ENCODE measurements around the gene CLEC4C.

CLEC4C gene

GRCh38 chr12:7723926-7724325 is 23.2 kb downstream of the CLEC4C start:
- DNase-seq (ENCODE audit: low read depth, low spot score): no peak

GRCh38 chr12:7719946-7720730 is 27.0 kb downstream of the CLEC4C start:
- DNase-seq (ENCODE audit: low read depth, low spot score): no peak

GRCh38 chr12:7716381-7716780 is 30.8 kb downstream of the CLEC4C start:
- no peak for DNase-seq (ENCODE audit: low read depth, low spot score)

GRCh38 chr12:7712841-7713442 is 34.2 kb downstream of the CLEC4C start:
- DNase-seq (ENCODE audit: low read depth, low spot score): no peak

GRCh38 chr12:7711133-7711532 is 36.0 kb downstream of the CLEC4C start, which contains the start of gene DPPA3:
Gene DPPA3, plus strand, starts transcription at chr12:7711433. Its CDS starts 138 bp downstream, at chr12:7711571.
- no peak for DNase-seq (ENCODE audit: low read depth, low spot score)

GRCh38 chr12:7709969-7710675 is 37.1 kb downstream of the CLEC4C start:
- no peak for DNase-seq (ENCODE audit: low read depth, low spot score)

GRCh38 chr12:7705846-7706245 is 41.3 kb downstream of the CLEC4C start:
- DNase-seq (ENCODE audit: low read depth, low spot score): no peak

- DNase-seq (ENCODE audit: low read depth, low spot score): no peak
These were observed 51.5 kb downstream of the CLEC4C start, which contains the start of gene GDF3 for GRCh38 chr12:7695566-7696197. Gene GDF3, minus strand, starts transcription at chr12:7695775. Its CDS starts 47 bp downstream, at chr12:7695728.

DNA sequence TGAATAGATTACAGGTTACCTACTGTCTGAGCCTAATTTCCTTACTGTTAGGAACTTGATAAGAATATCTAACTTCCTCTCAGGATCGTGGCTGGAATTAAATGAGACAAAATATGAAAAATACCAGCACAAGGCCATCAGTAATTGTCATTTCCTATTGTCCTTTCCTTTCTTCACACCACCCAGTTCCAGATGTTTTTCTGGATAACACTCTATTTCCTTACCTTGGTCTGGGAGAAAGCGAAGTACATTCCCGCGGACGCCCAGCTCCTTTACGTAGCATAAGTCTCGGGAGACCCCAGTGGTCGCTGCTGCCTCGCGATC is 52.0 kb downstream of the CLEC4C start:
- no peak for DNase-seq (ENCODE audit: low read depth, low spot score)

DNA sequence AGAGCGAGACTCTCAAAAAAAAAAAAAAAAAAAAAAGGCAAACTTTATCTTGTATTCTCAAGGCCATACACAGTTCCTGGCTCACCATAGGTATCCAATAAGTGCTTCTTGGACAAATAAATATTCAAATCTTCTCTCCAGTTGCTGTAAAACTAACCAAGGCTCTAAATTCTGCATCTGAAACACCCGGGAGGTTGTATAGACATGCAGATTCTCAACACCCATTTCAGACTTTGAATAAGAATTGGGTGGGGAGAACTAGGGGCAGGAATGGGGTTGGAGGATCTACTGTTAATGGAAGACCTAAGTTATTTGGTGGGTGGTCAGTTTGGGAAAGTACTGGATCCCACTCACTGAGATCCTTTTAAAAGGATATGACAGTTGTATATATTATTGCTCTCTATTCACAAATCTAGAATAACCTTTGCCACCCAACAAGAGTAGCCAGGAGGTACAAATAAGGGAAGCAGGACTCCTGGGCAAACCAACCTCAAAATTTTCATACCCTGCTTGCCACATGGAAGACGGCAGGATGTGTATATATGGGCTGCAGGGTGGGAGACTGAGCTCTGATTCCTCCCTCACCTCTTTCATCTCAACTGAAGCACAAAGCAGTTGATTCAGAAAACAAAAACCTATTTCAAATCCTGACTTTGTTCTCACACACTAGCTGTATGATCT is 52.5 kb downstream of the CLEC4C start:
- DNase-seq (ENCODE audit: low read depth, low spot score): no peak

DNA sequence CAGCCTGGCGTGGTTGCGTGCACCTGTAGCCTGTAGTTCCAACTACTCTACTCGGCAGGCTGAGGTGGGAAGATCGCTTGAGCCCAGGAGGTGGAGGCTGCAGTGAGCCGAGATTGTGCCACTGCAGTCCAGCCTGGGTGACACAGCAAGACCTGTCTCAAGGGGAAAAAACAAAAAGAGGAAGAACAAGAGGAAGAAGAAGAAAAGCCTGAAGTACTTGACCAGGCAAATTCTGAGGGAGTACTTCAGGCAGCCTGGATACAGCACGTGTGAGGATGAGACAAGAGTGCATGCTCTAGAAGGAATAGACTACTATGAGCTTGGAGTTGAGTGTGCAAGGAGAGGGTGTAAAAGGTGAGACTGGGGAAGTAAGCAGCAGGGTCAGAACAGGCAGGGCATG is 53.4 kb downstream of the CLEC4C start:
- no peak for DNase-seq (ENCODE audit: low read depth, low spot score)

DNA sequence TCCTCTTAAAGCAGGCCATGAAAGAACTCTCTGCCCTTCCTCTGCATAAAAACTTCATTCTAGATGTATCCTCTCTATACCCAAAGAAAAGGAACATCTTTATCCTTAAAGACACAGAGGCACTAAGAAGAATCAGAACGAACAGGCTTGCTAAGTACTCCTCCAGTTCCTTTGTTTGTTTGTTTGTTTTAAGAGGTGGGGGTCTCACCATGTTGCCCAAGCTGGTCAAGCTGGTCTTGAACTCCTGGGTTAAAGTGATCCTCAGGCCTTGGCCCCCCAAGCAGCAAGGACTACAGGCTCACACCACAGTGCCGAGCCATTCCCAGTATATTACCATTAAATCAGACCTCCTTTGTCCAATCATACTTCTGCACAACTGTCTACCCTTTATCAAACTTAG is 65.6 kb downstream of the CLEC4C start:
- no peak for DNase-seq (ENCODE audit: low read depth, low spot score)
